Measurements from ENCODE around the gene FOXN3. TPM values are rescaled to one million over a fixed set of nuclear protein-coding genes. Genes with fewer than 3 reads are reported as not detected.

FOXN3 gene
- total and polyA plus RNA-seq, 2 donors (not counting 3 experiments of a cell fraction or from before 2014, with no cell fraction given), result 16.9 to 41.8 TPM

DNA sequence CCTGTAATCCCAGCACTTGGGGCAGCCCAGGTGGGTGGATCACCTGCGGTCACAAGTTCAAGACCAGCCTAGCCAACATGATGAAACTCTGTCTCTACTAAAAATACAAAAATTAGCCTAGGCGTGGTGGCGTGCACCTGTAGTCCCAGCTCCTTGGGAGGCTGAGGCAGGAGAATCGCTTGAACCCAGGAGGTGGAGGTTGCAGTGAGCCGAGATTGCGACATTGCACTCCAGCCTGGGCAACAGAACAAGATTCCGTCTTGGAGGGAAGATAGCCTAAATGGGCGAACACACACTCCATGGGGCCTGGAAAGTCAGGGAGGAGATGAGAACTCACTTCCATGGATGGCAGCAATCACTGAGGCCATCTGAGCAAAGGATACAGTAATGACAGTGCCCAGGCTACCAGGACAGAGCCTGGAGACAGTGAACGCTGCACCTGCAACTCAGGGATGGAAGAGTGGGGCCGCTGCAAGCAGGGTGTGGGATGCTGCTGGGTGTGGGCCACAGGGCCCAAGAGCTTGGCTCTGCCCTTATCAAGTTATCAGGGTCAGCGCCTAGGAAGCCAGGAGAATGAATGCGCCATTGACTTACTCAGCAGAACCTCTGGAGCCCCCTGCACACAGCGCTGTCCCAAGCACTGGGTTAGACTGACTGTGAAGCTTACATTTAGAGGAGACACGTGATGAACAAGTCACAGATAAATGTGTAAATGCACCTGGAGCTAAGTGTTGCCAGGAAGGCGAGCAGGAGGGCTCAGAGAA lies 28.9 kb downstream of the FOXN3 start:
- Histone ChIP-seq H2AFZ (ENCODE audit: low read depth, low read length) (no peak overlapping the region), H3K9ac (replicated peaks; ENCODE audit: extremely low read depth, insufficient read depth, low read length) (no peak overlapping the region), H3K27me3 (ENCODE audit: control insufficient read depth in 2 of 2, insufficient read depth in 2 of 2, low read length in 2 of 2) (no peaks in the 10 kb centered on the region), H3K4me2 (ENCODE audit: insufficient read depth, low read length) (no peak overlapping the region), H3K4me3 (replicated peaks in 1 of 3; ENCODE audit: insufficient read depth in 1 of 3, low read depth in 1 of 3, low read length in 3 of 3) (no peak overlapping the region), H3K36me3 (ENCODE audit: control insufficient read depth in 2 of 2, extremely low read depth in 1 of 2, insufficient read depth in 2 of 2, low read length in 2 of 2) (no peaks in the 10 kb centered on the region), H3K79me2 (ENCODE audit: control insufficient read depth, insufficient read depth, low read length) (no peaks in the 10 kb centered on the region), H4K20me1 (replicated peaks; ENCODE audit: control insufficient read depth, extremely low read depth, insufficient read depth, low read length) (no peaks in the 10 kb centered on the region), H3K27ac (ENCODE audit: insufficient read depth, low read depth, low read length) (no peak overlapping the region), H3K9me1 (replicated peaks; ENCODE audit: control insufficient read depth, extremely low read depth, insufficient read depth, low read length) (no peaks in the 10 kb centered on the region), H3K9me3 (replicated peaks; ENCODE audit: control insufficient read depth, insufficient read depth, low read length) (no peaks in the 10 kb centered on the region), H3K4me1 (ENCODE audit: control insufficient read depth, extremely low read depth, insufficient read depth, low read length) (no peaks in the 10 kb centered on the region)
- POLR2A ChIA-PET, result no interaction called here
- DNase-seq (ENCODE audit: low read depth, low spot score) (no peak), FAIRE-seq (no peak)
- dilution Hi-C loops (cut with MboI; ENCODE audit: extremely low pct_ligation_motif_present, low sequenced_read_pairs) (no loop called here), intact Hi-C loops (cut with micrococcal nuclease) (no loop called here)
- CTCF ChIA-PET, result no interaction called here
- no peak for TF ChIP-seq EZH2 (IDR thresholded peaks at IDR 0.05; ENCODE audit: borderline replicate concordance, low read depth, low read length, severe bottlenecking)
- TF ChIP-seq MYC (IDR thresholded peaks at IDR 0.05; ENCODE audit: low read depth, low read length), result no peak
- TF ChIP-seq JUN (IDR thresholded peaks at IDR 0.05; ENCODE audit: borderline replicate concordance, insufficient read depth, insufficient read length, low read depth), result no peak
- TF ChIP-seq, protein P1, sequence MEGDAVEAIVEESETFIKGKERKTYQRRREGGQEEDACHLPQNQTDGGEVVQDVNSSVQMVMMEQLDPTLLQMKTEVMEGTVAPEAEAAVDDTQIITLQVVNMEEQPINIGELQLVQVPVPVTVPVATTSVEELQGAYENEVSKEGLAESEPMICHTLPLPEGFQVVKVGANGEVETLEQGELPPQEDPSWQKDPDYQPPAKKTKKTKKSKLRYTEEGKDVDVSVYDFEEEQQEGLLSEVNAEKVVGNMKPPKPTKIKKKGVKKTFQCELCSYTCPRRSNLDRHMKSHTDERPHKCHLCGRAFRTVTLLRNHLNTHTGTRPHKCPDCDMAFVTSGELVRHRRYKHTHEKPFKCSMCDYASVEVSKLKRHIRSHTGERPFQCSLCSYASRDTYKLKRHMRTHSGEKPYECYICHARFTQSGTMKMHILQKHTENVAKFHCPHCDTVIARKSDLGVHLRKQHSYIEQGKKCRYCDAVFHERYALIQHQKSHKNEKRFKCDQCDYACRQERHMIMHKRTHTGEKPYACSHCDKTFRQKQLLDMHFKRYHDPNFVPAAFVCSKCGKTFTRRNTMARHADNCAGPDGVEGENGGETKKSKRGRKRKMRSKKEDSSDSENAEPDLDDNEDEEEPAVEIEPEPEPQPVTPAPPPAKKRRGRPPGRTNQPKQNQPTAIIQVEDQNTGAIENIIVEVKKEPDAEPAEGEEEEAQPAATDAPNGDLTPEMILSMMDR (IDR thresholded peaks at IDR 0.05; ENCODE audit: extremely low read depth in 1 of 2, insufficient read depth in 1 of 2, low read depth in 1 of 2, low read length in 2 of 2), result no peak
- no peak for TF ChIP-seq POLR2AphosphoS5 (IDR thresholded peaks at IDR 0.05; ENCODE audit: insufficient read depth, low read depth, low read length)
- no peak for TF ChIP-seq POLR2A (IDR thresholded peaks at IDR 0.05; ENCODE audit: low read depth, low read length)
- BruUV-seq (replicated peaks), result no TSS peak
